Measurements from ENCODE around the gene FBN2.
A peak's percentile ranks its signal among the peaks of the same experiment; 100 is the strongest.

FBN2 gene

DNA sequence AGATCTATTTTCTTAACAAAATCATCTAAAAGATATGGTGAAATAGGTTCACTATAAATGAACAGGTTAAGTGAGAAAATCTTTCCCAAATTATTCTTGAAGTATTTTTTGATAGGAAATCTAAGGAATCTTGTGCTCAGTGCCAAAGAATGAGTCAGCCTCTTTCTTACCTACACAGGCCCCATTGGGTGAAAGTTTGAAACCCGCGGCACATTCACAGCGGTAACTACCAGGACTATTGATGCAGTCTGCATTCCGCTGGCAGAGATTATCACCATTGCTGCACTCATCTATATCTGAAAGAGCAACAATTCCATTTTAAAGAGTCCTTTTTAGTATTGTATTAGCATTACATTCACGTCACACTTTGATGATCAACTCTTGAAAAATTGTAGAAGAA, 232.7 kb downstream of the FBN2 start:
- DNase-seq (ENCODE audit: low spot score), result no peak

DNA sequence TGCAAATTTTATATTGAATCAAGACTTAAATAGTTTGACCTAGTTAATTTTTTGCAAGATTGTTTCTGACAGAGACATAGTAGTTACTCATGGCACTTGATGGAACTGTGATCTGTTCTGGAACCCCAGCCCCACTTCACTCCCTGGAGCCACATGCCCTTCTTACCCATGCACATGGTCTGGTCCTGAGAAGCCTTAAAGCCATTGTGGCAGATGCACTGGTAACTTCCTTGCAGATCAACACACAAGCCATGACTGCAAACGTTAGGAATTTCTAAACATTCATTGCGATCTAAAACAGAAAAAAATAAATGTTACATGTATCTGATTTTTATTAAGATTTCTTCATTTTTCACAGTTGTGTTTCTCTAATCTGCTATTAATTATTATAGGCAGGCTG, 233.3 kb downstream of the FBN2 start:
- no peak for DNase-seq (ENCODE audit: low spot score)

DNA sequence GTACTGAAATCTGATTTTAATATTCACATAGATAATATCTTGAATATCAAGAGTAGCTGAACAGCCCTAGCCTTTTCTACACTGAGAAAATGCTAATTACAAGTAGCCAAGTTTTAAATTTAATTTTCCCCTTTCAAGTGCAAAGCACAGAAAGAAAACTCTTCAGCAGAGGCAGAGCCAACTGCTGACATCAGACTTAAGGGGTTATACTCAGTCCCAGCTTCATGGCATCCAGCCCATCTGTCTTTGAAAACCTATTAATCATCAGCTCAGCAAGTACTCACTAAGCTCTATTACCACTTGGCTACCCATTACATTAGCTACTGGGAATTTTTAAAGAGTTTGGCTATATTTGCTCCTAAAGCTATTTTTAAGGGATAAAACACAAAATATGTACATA, 234.0 kb downstream of the FBN2 start:
- DNase-seq (ENCODE audit: low spot score), result peak; percentile 55

- no peak for DNase-seq (ENCODE audit: low spot score)
Observed at GRCh38 chr5:128303593-128303992, 234.5 kb downstream of the FBN2 start.

DNA sequence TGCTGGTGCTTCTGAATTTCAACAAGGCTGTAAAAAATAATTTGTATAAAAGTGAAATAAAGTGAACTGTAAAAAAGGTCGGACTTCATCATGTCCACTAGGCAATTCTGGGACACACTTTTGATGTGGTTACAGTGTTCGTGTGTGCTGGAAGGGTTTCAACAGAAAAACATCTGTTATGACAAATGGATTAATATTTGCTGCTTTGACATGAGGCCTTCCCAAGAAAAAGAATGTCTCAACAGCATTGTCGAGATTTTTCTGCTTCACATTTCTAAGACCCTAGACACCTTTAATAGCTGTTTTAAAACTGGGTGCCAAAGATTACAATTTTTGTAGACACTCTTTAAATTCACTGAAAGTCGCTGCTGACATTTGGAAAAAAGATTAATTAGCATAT, 237.9 kb downstream of the FBN2 start:
- DNase-seq (ENCODE audit: low spot score), result no peak

GRCh38 chr5:128290152-128290858, 247.7 kb downstream of the FBN2 start:
- no peak for DNase-seq (ENCODE audit: low spot score)

GRCh38 chr5:128287740-128288139, 250.3 kb downstream of the FBN2 start:
- no peak for DNase-seq (ENCODE audit: low spot score)

DNA sequence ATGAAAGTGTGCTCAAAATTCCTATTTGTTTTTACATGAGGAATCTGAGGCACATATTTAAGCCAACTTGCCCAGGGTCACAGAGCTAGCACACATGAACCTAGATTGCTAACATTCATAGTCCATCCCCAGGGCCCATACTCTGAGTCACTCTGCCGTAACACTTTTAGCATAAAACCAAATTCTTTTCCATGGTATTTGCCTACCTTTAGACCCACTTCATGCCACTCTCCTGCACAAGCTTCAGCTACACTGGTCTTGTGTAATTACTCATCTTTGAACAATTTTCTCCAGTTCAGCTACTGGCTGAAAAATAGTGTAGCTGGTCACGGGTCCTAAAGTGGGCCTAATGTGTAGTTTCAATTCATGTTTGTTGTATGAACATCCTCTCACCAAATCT, 253.8 kb downstream of the FBN2 start:
- no peak for DNase-seq (ENCODE audit: low spot score)

GRCh38 chr5:128279345-128279744, 258.7 kb downstream of the FBN2 start:
- no peak for DNase-seq (ENCODE audit: low spot score)

GRCh38 chr5:128276537-128277216, 261.4 kb downstream of the FBN2 start:
- DNase-seq (ENCODE audit: low spot score), result no peak

DNA sequence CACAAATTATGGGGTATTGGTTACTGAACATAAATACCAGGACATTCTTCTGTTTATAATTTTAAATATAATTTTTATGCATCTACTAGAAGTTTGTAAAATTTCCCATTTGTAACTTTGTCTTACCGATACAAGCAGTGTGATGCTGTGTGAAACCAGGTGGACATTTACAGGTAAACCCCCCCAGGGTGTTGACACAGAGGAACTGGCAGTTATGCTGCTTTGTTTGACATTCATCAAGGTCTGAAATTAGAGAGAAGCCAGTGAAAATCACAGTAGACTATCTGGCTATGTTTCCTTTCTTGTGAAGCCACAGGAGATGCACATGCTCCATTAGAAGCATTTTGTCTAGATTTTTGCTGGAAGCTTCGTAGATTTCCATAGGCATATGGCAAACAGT, 263.6 kb downstream of the FBN2 start:
- DNase-seq (ENCODE audit: low spot score), result no peak

DNA sequence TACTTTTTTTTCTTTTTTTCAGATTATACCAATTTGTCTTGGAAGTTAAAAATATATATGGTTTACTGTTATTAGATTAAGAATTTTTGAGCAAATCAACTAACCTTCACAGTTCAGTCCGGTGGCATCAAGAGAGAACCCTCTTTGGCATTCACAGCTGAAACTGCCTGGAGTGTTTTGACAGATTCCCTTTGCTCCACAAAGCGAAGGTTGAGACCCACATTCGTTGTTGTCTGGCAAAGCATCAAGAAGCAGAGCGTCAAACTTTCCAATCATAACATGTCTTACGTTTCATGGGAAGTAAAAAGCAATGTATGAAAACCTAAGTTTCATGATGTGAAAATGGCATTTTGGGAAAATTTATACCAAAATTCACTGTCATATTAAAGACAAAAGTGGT, 264.3 kb downstream of the FBN2 start:
- no peak for DNase-seq (ENCODE audit: low spot score)

DNA sequence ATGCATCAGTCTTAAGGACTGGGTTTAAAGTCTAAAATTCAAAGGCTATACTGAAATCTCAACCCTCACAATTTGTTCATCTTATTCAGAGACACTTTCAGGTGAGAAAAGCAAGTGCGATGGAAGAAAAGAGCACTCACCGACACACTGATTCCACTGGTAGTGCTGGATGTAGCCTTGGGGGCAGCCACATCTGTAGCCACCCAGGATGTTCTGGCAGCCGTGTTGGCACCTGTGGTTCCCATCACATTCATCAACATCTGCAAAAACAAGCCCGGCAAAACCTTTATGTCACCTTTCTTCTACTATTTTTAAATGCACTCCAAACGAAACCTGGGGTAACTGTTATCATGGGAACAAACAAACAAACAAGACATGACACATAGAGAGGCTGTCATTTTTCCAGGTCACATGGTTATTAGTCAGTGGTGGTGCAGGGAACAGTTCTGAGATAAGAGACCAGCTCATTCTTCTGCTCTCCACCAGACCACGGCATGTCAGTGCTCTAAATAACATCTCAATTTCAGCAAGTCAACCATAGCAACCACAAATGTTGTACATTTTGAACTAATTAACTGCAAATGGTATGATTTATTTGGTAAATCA, 266.1 kb downstream of the FBN2 start:
- no peak for DNase-seq (ENCODE audit: low spot score)

GRCh38 chr5:128271071-128271470, 267.0 kb downstream of the FBN2 start:
- no peak for DNase-seq (ENCODE audit: low spot score)

- no peak for DNase-seq (ENCODE audit: low spot score)
Observed at GRCh38 chr5:128264564-128265360, 273.3 kb downstream of the FBN2 start.

DNA sequence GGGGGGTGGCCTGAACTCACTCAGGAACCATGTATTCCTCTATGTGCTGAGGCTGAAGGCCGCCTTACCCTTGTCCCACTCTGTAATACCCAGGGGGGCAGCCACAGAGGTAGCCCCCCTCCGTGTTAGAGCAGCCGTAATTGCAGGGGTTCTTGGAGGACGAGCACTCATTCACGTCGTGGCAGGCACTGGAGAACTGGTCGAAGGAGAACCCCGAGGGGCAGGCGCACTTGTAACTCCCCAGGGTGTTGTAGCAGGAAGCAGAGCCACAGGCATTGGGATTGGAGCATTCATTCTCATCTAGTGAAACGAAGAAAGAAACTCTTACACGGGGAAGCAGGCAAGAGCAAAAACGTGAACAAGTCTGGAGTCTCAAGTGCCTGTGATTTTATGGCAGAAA, 274.7 kb downstream of the FBN2 start:
- no peak for DNase-seq (ENCODE audit: low spot score)

- DNase-seq (ENCODE audit: low spot score), result no peak
Observed at GRCh38 chr5:128262911-128263310, 275.1 kb downstream of the FBN2 start.

DNA sequence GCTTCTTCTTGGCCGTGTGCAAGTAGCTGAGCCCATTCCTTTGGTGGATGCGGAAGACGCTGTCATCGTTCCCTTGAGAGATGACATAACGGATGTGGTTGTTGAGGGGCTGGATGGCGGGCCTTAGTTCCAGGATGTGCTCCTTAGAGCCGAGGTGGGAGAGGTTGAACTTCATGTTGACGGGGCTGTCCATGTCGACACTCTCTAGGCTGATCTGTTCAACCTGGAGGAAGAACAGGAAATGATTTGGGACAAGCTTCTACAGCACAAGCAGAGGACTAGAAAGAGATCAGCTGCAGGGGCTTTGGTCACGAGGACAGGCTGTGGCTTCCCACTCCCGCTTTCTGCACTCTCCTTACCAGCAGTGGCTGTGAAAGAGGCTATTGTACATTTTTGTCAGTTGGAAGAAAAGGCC, 278.4 kb downstream of the FBN2 start:
- no peak for DNase-seq (ENCODE audit: low spot score)

DNA sequence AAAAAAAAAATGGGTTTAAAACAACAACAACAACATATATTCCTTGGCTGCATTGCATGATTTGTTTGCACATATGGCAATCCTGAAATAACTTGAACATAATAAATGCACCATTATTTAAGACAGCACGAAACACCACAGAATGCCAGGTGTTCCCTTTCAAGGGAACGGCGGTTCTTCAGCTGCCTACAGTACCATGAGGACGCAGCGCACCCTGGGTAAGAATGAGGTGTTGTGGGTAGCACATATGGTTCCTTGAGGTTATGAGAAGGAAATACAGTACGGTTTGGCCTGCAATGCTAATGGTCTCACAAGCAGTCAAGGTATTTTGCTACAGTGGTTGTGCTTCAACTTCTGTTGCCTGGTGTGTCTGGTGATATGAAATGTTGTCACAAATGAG, 279.7 kb downstream of the FBN2 start:
- no peak for DNase-seq (ENCODE audit: low spot score)

GRCh38 chr5:128257076-128257475, 281.0 kb downstream of the FBN2 start:
- no peak for DNase-seq (ENCODE audit: low spot score)

DNA sequence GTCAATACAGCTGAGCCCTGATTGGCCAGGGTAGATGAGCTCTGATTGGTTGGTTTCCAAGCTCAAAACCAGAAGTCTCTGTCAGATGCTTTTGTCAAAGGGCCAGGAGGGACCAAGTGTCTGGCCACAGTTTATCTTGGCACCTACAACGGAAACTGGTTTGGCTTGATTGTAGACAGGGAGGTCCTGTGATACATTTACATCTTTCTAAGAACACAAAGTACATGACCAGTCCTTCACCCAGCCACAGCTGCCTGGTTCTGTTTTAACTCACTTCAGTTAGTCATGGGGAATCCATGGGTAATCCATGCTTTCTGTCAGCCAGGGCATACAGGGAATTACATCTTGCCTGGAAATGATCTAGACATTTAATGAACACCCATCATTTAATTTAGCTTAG, 283.3 kb downstream of the FBN2 start:
- no peak for DNase-seq (ENCODE audit: low spot score)

- DNase-seq (ENCODE audit: low spot score), result no peak
Observed at GRCh38 chr5:128253880-128254279, 284.2 kb downstream of the FBN2 start.

GRCh38 chr5:128253161-128253560, 284.9 kb downstream of the FBN2 start:
- no peak for DNase-seq (ENCODE audit: low spot score)

All from D341Med (cell line).